ENCODE measurements around the gene VAMP8.
"Not testable (repeated sequence)": the region's sequence is repeated elsewhere in the genome, so short reads cannot be mapped to it uniquely, and the experiment has no call there.

VAMP8 gene

DNA sequence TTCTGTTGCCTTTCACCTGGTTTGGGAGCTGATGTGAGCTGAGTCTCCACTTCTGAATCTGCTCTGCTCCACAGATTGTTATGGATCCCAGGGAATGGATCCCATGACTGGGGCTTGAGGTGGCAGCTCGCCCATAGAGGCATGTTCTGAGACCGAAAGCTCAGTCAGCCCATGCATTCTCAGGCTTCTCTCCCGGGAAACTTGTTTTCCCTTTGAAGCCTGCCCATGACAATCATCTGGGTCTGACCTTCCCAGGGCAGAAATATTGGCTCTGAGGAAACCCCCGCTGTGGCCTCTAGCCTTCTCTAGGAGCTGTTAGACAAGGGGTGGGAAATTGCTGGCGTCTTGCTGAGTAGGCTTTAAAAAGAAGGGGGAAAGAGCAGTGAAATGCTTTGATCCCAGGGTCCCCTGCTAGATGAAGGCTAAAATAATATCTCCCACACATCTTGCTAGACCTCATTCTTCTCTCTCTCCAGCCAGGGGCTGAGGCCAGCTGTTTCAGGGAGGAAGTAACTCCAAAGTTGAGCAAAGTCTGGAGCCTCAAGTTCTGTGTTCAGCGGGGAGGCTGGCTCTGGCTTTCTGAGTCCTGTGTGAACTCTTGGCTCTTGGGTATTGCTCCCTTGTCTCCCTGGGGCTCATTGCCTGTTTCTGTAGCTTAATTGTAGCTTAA is 2.0 kb downstream of the VAMP8 start:
- DNase-seq (ENCODE audit: low read depth in 3 of 3) = no peak

- DNase-seq (ENCODE audit: low read depth in 3 of 3) = no peak
Observed at GRCh38 chr2:85580206-85580605, 2.8 kb downstream of the VAMP8 start.

GRCh38 chr2:85582492-85582891 is 5.1 kb downstream of the VAMP8 start:
- no peak for DNase-seq (ENCODE audit: low read depth in 3 of 3)

DNA sequence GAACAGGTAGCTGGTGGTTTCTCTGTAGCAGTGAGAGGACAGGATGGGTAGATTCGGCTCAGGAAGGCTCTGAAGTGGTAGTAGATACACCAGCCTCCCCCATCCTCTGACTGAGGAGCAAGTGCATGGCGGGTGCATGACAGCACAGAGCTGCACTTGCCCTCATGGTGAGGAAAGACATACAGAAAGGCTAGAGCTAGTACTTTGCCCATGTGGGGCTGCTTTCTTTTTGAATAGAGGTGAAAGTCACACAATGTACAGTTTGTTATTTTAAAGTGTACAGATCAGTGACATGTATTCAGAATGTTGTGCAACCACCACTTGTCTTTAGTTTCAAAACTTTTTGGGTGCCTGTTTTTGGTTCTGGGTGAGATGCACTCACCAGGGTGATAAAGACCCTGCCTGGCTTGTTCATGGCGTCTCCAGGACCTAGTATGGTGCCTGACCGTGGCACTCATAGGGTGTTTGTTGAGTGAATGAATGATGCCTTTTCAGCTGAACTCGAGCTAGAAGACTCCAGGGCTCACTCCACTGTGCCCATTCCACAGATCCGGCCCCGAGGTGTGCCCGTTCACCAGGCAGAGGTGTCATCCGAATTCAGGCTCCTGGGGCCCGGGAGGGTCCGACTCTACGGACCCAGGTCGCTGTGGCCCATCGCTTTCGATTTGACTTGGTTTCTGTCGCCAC is 6.4 kb downstream of the VAMP8 start:
- DNase-seq (ENCODE audit: low read depth in 3 of 3) = no peak

GRCh38 chr2:85584354-85584856 is 7.0 kb downstream of the VAMP8 start, which contains the start of gene VAMP5:
TSS of gene VAMP5 (plus strand) at chr2:85584431. CDS start at chr2:85584491, 60 bp downstream.
- DNase-seq (ENCODE audit: low read depth in 3 of 3) = no peak

DNA sequence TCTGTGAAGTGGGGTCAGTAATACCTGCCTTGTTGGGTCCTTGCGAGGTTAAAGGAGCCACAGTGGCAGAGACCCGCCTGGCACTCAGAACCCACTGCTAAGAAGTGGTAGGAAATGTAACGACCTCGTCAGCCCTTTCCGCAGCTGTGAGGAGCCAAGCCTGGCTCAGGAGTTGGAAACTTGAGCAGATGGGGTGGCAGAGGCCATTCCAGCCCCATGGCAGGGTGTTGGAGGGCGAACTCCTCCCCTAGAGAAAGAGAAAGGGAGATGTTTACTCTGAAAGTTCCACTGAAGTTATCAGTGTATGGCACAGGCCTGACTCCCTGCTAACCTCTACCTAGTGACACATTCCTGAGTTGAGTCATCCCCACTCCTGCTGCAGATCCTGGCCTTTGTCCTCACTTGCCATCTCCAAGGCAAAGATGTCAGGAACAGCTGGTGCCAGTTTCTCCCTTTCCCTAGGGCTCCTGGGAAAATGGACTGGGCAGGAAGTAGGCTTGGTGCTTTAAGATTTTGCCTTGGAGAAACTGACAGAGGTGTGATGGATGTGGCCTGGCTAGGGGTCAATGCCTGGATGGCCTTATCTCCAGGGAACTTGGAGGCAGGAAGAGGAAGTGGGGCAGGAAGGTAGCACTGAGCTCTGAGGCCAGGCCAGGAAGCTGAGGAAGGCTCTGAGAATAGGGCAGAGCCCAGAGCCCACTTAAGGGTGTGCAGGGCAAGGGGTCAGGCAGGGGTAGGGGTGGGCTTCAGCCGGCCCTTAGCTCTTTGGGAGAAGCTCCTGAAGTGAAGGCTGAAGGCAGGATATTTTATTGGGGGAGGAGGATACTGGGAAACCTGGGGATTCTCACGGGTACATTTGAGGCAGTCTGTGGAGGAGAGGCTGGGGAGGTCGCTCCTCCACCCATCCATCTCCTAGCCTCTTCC is 7.7 kb downstream of the VAMP8 start:
- no peak for DNase-seq (ENCODE audit: low read depth in 3 of 3)

- DNase-seq (ENCODE audit: low read depth in 3 of 3) = no peak
Observed at GRCh38 chr2:85585781-85586105, 8.4 kb downstream of the VAMP8 start.

DNA sequence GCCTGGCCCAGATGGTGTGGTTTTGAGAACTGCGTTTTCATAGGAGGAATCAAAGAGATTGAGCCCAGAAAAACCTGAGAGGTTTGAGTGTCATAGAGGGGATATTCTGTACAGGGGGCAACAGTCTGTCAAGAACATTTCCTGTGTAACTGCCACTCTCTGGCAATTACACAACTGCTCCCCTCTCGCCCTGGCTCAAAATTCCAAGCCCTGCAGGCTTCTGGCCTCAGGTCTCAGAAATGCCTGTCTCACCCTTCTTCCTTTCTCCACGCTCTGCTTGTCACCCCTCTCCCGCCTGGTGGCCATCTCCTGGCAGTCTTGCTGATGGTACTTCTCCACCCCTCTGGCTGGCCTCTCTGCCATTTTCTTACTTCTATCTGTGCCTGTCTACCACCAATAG is 10.8 kb downstream of the VAMP8 start:
- no peak for DNase-seq (ENCODE audit: low read depth in 3 of 3)

DNA sequence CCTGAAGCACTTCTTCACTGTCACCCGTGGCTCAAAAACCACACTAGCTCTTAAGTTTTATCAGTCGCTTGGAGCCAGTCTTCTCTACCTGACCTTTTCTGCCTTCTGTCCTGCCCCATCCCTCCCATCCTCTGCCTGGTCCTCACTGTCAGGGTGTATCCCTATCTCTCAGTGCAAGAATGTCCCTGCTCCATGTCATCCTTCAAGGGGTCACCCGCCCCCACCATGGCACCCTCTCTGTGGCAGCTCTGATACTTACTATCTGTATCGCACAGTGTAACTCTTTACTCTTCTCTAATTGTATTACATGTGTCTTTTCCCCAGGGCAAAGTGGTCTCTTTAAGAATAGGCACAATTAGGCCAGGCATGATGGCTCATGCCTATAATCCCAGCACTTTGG is 11.3 kb downstream of the VAMP8 start:
- no peak for DNase-seq (ENCODE audit: low read depth in 3 of 3)

GRCh38 chr2:85589181-85589580 is 11.8 kb downstream of the VAMP8 start:
- no peak for DNase-seq (ENCODE audit: low read depth in 3 of 3)

DNA sequence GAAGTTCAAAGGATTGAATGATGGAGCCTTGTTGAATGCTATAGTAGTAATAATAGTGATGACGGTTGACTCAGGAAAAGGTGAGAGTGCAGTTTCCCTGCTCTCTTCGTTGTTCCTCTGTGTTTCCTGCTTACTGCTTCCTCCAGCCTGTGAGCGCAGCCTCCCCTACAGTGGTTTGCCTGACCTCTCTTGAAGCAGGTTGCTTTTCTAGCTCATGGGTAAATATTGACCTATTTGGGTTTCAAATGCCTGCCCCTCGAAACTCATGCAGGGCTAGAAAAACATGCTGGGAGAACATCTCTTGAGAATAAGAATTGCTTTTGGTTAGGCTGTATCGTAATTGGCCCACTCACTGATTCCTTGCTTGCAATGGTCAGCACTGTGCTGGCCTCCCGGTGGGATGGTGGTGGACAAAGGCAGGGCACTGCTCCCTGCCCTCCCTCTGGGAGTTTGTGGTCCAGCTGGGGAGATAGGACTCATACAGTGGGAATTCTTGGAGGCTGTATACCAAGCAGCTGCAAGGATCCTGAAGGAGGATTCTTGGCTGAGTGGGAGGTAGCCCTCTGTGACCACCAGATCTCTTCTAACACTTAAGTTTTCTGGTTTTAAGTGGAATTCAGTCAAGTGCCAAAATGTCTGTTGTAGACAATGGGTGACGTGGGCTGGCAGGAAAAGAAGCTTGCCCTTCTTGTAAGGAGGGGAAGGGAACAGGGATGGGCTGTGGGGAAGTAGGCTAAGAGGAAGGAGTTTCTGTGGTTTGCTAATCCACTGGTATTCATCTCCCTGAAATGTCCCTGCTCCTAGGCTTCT is 12.8 kb downstream of the VAMP8 start:
- DNase-seq (ENCODE audit: low read depth in 3 of 3) = no peak

DNA sequence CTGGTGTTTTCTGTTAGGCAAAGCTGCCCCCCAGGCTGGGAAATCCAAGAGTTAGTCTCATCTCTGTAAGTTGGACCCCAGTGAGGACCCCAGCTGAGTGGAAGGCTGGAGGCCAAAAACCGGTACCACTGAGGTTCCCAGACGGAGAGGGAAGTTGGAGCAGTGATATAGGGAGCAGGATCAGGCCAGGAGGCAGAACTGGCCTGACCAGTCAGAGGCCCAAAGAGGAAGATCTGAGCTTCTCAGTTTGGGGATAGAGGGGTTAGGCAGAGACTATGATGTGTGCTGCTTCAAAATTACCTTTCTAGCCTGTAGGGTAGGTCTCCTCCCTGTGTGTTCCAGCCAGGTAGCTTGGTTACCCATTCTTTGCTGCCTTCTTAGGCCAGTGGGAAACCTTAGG is 13.6 kb downstream of the VAMP8 start:
- no peak for DNase-seq (ENCODE audit: low read depth in 3 of 3)

GRCh38 chr2:85591563-85591962 is 14.2 kb downstream of the VAMP8 start:
- DNase-seq (ENCODE audit: low read depth in 3 of 3) = no peak

DNA sequence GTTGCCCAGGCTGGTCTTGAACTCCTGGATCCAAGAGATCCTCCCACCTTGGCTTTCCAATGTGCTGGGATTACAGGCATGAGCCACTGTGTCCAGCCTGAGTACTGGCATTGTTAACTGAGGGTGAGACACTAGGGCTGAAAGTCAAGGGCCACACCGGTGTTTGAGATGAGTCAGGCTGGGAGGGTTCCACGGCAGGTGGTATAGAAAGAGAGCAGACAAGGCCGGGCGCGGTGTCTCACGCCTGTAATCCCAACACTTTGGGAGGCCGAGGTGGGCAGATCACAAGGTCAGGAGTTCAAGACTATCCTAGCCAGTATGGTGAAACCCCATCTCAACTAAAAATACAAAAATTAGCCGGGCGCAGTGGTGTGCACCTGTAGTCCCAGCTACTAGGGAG is 14.9 kb downstream of the VAMP8 start:
- not testable (repeated sequence) for DNase-seq (ENCODE audit: low read depth in 3 of 3)

GRCh38 chr2:85593023-85593422 is 15.6 kb downstream of the VAMP8 start:
- no peak for DNase-seq (ENCODE audit: low read depth in 3 of 3)

DNA sequence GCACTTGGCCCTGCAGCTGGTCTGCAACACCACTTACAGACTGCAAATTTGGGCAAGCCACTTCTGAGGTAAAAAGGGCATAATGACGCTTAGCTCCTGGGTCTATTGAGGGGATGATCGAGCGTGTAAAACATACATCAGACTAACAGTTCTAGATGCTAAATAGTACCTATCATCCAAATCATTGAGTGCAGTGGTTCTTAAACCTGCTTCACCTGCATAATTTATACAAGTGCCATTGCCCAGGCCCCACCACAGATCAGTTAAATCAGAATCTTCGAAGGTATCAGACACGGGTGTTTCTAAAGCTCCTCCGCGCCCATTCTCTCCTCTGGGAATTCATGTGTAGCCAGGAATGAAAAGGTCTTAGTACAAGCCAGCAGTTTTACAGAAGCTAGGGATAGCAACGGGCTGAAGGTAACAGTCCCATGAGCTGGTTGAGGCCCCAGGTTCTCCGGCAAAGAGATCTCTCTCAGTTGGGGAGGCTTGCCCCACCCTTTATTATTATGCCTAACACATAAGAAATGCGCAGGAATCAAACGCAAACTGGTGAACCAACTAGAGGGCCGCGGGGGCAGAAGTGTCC is 17.4 kb downstream of the VAMP8 start:
- DNase-seq (ENCODE audit: low read depth in 3 of 3) = no peak

DNA sequence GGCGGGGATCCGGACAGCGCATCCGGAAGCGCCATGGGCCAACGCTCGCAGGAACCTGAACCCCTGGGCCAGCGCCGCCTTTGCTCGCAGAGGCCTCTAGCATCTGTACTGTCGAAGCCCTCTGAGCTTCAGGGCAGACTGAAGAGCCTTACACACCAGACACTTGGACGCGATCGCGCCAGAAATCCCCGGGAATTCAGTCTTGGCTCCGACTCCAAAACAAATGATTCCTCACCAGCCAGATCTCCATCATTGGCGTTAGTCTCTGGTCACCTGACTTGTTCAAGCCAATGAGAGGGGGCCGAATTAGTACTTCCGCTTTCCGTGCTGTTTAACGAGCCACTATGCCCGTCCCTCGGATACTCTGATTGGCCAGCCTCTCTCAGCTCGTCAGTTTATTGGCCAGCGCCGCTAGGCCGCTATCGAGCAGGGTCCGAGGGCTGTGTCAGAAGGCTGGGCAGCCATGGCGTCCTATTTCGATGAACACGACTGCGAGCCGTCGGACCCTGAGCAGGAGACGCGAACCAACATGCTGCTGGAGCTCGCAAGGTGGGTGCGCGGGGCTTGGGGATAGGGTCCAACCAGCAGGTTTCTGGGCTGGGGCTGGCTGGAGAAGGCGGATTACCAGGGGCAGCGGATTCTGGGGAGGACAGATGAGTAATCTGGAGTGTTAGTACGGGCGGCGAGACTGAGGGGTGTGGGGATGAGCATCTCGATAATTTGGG is 18.1 kb downstream of the VAMP8 start, which contains the start of gene RNF181:
RNF181 (plus strand) TSS at position 445 of the 725 bp plus-strand sequence; CDS start at position 464, 19 bp downstream.
- peak; percentile 78 to 87 (median 82) for DNase-seq (ENCODE audit: low read depth in 3 of 3)

DNA sequence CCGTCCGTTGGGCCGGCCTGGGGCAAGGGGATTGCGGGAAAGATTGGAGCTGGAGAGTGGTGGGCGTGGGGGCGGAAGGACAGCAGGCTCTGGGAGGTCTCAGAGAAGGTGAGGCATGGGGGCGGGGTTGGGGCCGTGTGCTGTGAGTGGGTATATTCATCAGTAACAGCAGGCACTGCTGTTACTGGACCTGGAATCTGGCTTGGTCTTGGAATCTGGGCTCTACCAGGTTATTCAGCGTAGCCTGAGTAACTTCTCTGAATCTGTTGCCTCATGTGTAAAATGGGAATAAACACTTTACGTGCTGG is 18.6 kb downstream of the VAMP8 start:
- no peak for DNase-seq (ENCODE audit: low read depth in 3 of 3)

DNA sequence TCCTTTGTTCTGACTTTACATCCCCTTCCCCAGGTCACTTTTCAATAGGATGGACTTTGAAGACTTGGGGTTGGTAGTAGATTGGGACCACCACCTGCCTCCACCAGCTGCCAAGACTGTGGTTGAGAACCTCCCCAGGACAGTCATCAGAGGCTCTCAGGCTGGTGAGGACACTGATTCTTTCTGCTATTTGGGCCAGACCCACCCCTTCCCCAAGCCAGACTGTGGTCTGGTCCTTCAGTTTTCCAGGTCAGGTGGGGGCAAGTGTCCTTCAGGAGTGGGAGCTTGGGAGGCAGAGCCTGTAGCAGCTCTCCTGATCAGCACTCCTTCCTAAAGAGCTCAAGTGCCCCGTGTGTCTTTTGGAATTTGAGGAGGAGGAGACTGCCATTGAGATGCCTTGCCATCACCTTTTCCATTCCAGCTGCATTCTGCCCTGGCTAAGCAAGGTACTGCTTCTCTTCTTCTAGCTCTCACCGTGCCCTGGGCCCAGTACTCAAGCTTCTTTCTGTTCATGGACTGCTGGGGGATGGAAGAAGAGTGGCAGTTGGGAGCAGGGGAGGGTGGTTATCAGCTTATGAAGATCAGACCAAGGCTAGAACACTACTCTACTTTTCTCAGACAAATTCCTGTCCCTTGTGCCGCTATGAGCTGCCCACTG is 19.2 kb downstream of the VAMP8 start:
- no peak for DNase-seq (ENCODE audit: low read depth in 3 of 3)

- no peak for DNase-seq (ENCODE audit: low read depth in 3 of 3)
Observed at GRCh38 chr2:85597241-85597640, 19.9 kb downstream of the VAMP8 start.

Measured in stimulated activated CD4-positive, alpha-beta T cell treated with anti-CD3 and anti-CD28 coated beads, TNF-alpha, amount 100 ng/mL, for 48 hours (primary cell).